IMR-90 (cell line): Measurements from ENCODE around the gene CREB1. TPM values are rescaled to one million over a fixed set of nuclear protein-coding genes. Genes with fewer than 3 reads are reported as not detected.

Experiments
- ATAC-seq: fragments of 200-7000 bp; cut with Tn5 transposase; 2 replicates; pipeline ENCODE4 v1.9.1; 2020; ENCODE audit warnings: low read depth, mild to moderate bottlenecking, moderate library complexity
- BruUV-seq: library from RNA; stranded (reverse); fragments of 400-500 nt; replicated peaks from 2 replicates; lab custom pipeline; 2021; lab: Mats Ljungman, UMichigan
- CTCF ChIA-PET: fragments of 300-600 bp; formaldehyde crosslinking; extraction: SDS; loops from one replicate; lab custom pipeline; 2021; ENCODE audit warnings: antibody characterized with exemption; lab: Yijun Ruan, JAX
- POLR2A ChIA-PET: fragments of 300-600 bp; sonication (Branson Sonifier 250); formaldehyde crosslinking; loops from one replicate; lab custom pipeline; 2022; ENCODE audit warnings: antibody characterized with exemption; ENCODE audit not compliant: unreplicated experiment; lab: Charles Lee
- DNase-seq: peaks from one replicate; pipeline ENCODE4 v3.0.0; 2013
- H2AFZ ChIP-seq: replicated peaks from 2 replicates; pipeline ENCODE3; 2013; ENCODE audit warnings: low read length, mild to moderate bottlenecking; ENCODE audit not compliant: poor library complexity
- H2AK5ac ChIP-seq: 2 replicates; pipeline ENCODE4 v1.6.1; 2013; ENCODE audit warnings: low read depth, low read length, inconsistent platforms
- H2AK9ac ChIP-seq: replicated peaks from 2 replicates; pipeline ENCODE3; 2013; ENCODE audit warnings: mild to moderate bottlenecking, low read depth, low read length, moderate library complexity; ENCODE audit not compliant: poor library complexity
- H2BK120ac ChIP-seq: 2 replicates; pipeline ENCODE4 v1.6.1; 2013; ENCODE audit warnings: low read depth, low read length, inconsistent platforms
- H2BK15ac ChIP-seq: 3 replicates; pipeline ENCODE4 v1.6.1; 2013; ENCODE audit warnings: low read depth, low read length, inconsistent platforms
- H2BK20ac ChIP-seq: 2 replicates; pipeline ENCODE4 v1.6.1; 2013; ENCODE audit warnings: low read depth, mild to moderate bottlenecking, inconsistent platforms, low read length, moderate library complexity
- H2BK5ac ChIP-seq: 2 replicates; pipeline ENCODE4 v1.6.1; 2013; ENCODE audit warnings: mild to moderate bottlenecking, low read depth, low read length, inconsistent platforms; ENCODE audit not compliant: poor library complexity, severe bottlenecking
- H3K14ac ChIP-seq: replicated peaks from 2 replicates; pipeline ENCODE4 v1.6.1; 2013; ENCODE audit warnings: low read depth, low read length, inconsistent platforms
- H3K18ac ChIP-seq: 2 replicates; pipeline ENCODE4 v1.6.1; 2013; ENCODE audit warnings: low read depth, low read length, control low read depth
- H3K23ac ChIP-seq: 2 replicates; pipeline ENCODE4 v1.6.1; 2013; ENCODE audit warnings: low read depth, low read length, inconsistent platforms
- H3K27ac ChIP-seq: 2 replicates; pipeline ENCODE4 v1.5.1; 2013; ENCODE audit warnings: mild to moderate bottlenecking, control low read depth, low read length; ENCODE audit not compliant: insufficient read depth
- H3K27me3 ChIP-seq: 2 replicates; pipeline ENCODE4 v1.6.1; 2013; ENCODE audit warnings: low read length; ENCODE audit not compliant: control insufficient read depth, insufficient read depth
- H3K36me3 ChIP-seq: 2 replicates; pipeline ENCODE4 v1.6.1; 2013; ENCODE audit warnings: low read length, mixed read lengths; ENCODE audit not compliant: control insufficient read depth, insufficient read depth
- H3K4ac ChIP-seq: 2 replicates; pipeline ENCODE4 v1.6.1; 2013; ENCODE audit warnings: low read depth, low read length, inconsistent platforms
- H3K4me1 ChIP-seq: 2 replicates; pipeline ENCODE4 v1.6.1; 2013; ENCODE audit warnings: low read length, mixed read lengths; ENCODE audit not compliant: control insufficient read depth, insufficient read depth
- H3K4me2 ChIP-seq: 2 replicates; pipeline ENCODE4 v1.6.1; 2013; ENCODE audit warnings: low read depth, mild to moderate bottlenecking, control low read depth, low read length, moderate library complexity
- H3K4me3 ChIP-seq: 2 replicates; pipeline ENCODE4 v1.5.1; 2013; ENCODE audit warnings: low read depth, mild to moderate bottlenecking, control low read depth, low read length, moderate library complexity; ENCODE audit not compliant: insufficient read depth
- H3K56ac ChIP-seq: 2 replicates; pipeline ENCODE4 v1.6.1; 2013; ENCODE audit warnings: low read length, inconsistent platforms; ENCODE audit not compliant: insufficient read depth; ENCODE audit errors: extremely low read depth
- H3K79me1 ChIP-seq, 2 experiments: 2 replicates each; pipeline ENCODE4 v1.6.1; 2013; ENCODE audit warnings: low read length in 2 of 2, inconsistent platforms in 1 of 2, low read depth in 1 of 2
- H3K9ac ChIP-seq: 2 replicates; pipeline ENCODE4 v1.6.1; 2013; ENCODE audit warnings: low read depth, low read length, control low read depth
- H3K9me1 ChIP-seq: 2 replicates; pipeline ENCODE4 v1.6.1; 2013; ENCODE audit warnings: low read length, inconsistent platforms; ENCODE audit not compliant: insufficient read depth
- H3K9me3 ChIP-seq: 2 replicates; pipeline ENCODE4 v1.6.1; 2013; ENCODE audit warnings: low read length; ENCODE audit not compliant: control insufficient read depth, insufficient read depth
- H4K20me1 ChIP-seq: 2 replicates; pipeline ENCODE4 v1.6.1; 2013; ENCODE audit warnings: low read length, inconsistent platforms; ENCODE audit not compliant: insufficient read depth
- H4K5ac ChIP-seq: 2 replicates; pipeline ENCODE4 v1.6.1; 2013; ENCODE audit warnings: mild to moderate bottlenecking, low read depth, low read length, control low read depth
- H4K8ac ChIP-seq, 2 experiments: 2 replicates each; pipeline ENCODE4 v1.6.1; 2013; ENCODE audit warnings: low read depth in 2 of 2, low read length in 2 of 2, control low read depth in 1 of 2, inconsistent platforms in 1 of 2
- H4K91ac ChIP-seq: 2 replicates; pipeline ENCODE4 v1.6.1; 2013; ENCODE audit warnings: low read depth, low read length, inconsistent platforms; ENCODE audit not compliant: insufficient read depth
- BHLHE40 ChIP-seq: fragments of 150-350 bp; IDR thresholded peaks from 2 replicates; pipeline ENCODE4 v1.6.1; 2016; ENCODE audit warnings: mild to moderate bottlenecking, low read depth, low read length
- CEBPB ChIP-seq: IDR thresholded peaks from 2 replicates; pipeline ENCODE4 v1.6.1; 2012; ENCODE audit warnings: low read depth, low read length, improper control_type of control experiment
- FOS ChIP-seq: fragments of 150-350 bp; IDR thresholded peaks from 2 replicates; pipeline ENCODE4 v1.6.1; 2016; ENCODE audit warnings: low read depth, low read length
- MAFK ChIP-seq: IDR thresholded peaks from 2 replicates; pipeline ENCODE4 v1.6.1; 2012; ENCODE audit warnings: low read depth, low read length, improper control_type of control experiment
- MAZ ChIP-seq: IDR thresholded peaks from 2 replicates; pipeline ENCODE4 v1.6.1; 2012; ENCODE audit warnings: low read depth, mild to moderate bottlenecking, low read length, improper control_type of control experiment, moderate library complexity, borderline replicate concordance
- MXI1 ChIP-seq: IDR thresholded peaks from 2 replicates; pipeline ENCODE4 v1.6.1; 2012; ENCODE audit warnings: low read depth, mild to moderate bottlenecking, low read length, moderate library complexity, borderline replicate concordance
- NFE2L2 ChIP-seq: fragments of 150-350 bp; IDR thresholded peaks from 2 replicates; pipeline ENCODE4 v1.6.1; 2016; ENCODE audit warnings: low read depth, mild to moderate bottlenecking, low read length
- POLR2A ChIP-seq: IDR thresholded peaks from 2 replicates; pipeline ENCODE4 v1.6.1; 2012; ENCODE audit warnings: mild to moderate bottlenecking, low read depth, low read length
- RAD21 ChIP-seq: IDR thresholded peaks from 2 replicates; pipeline ENCODE4 v1.6.1; 2012; ENCODE audit warnings: low read length, improper control_type of control experiment
- RFX5 ChIP-seq: IDR thresholded peaks from 2 replicates; pipeline ENCODE4 v1.8.0; 2012; ENCODE audit warnings: low read depth, mild to moderate bottlenecking, low read length, moderate library complexity
- WGBS, 2 experiments: methylation state at CpG; one replicate each; pipeline versions ENCODE4 v1.1.5 to v1.1.7; 2013; ENCODE audit warnings: missing lambda C conversion rate in 2 of 2; ENCODE audit not compliant: insufficient read length in 1 of 2; ENCODE audit errors: extremely low coverage in 2 of 2; 5-methylcytosine and 5-hydroxymethylcytosine counted together
- dilution Hi-C: fragments of 300-500 bp; cut with HindIII; formaldehyde crosslinking; loops from one replicate; pipeline ENCODE4 v1.14.3; 2018; ENCODE audit warnings: low sequenced_read_pairs; ENCODE audit not compliant: unreplicated experiment
- in situ Hi-C: fragments of 300-500 bp; cut with MboI; formaldehyde crosslinking; loops from 3 replicates; pipeline ENCODE4 v1.14.3; 2019; ENCODE audit warnings: low sequenced_read_pairs, inconsistent platforms, mixed read lengths
- intact Hi-C: fragments of 100-400 bp; cut with micrococcal nuclease; formaldehyde crosslinking; loops from 2 replicates; pipeline ENCODE4 v1.10.0; 2022
- polyA plus RNA-seq, 3 experiments: library from polyadenylated mRNA; depleted of rRNA; stranded (reverse); fragments of >200 nt; gene quantifications; 2 replicates each; pipeline ENCODE4 v1.2.3, GENCODE V29; 2012; ENCODE audit warnings: low replicate concordance in 1 of 3
- total RNA-seq: library from RNA; depleted of rRNA; stranded (reverse); fragments of >200 nt; gene quantifications from 2 replicates; pipeline ENCODE4 v1.2.3, GENCODE V29; 2012
- TF ChIP-seq, protein P1 (sequence below): fragments of 150-350 bp; IDR thresholded peaks from 2 replicates; pipeline ENCODE4 v1.6.1; 2016; ENCODE audit warnings: low read depth, mild to moderate bottlenecking, low read length, moderate library complexity, borderline replicate concordance
- TF ChIP-seq, protein P2 (sequence below): fragments of 150-350 bp; IDR thresholded peaks from 2 replicates; pipeline ENCODE4 v1.6.1; 2017; ENCODE audit warnings: mild to moderate bottlenecking, antibody characterized with exemption, low read length, low read depth
- TF ChIP-seq, protein P3 (sequence below): conservative IDR thresholded peaks from 2 replicates; pipeline ENCODE4 v1.5.1; 2012; ENCODE audit warnings: mild to moderate bottlenecking, low read depth, low read length, improper control_type of control experiment

CREB1 gene
- total and polyA plus RNA-seq, 2 of the 4 experiments (the other 2 are of a cell fraction), result 22.4 to 94.5 TPM

DNA sequence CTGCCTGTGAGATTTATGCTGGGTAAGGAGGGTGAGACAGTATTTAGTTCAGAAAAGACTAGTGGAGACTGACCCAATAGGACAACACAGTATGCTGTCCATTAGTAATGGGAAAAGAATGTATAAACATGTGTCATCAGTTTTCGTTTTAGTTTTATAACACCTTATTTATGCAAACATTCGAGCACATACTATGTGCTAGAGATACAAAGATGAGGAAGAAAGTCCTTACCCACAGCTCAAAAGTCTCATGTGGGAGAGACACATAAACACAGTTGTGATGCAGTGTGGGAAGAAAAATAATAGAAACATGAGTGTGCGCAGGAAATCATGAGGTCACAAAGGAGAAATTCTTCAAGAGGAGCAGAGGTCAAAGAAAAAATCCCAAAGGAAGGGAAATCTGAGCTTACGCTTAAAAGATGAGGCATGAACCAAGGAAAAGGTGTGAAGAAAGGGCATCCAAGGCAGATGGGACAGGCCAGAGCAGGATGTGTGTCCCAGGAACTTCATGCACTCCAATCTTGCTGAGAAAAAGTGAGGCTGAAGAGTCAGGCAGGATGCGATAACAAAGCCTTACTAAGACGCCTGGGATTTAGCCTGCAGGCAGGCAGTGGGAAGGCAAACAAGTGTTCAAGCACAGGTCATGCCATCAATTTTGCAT is 87.4 kb downstream of the CREB1 start:
- H2AK5ac ChIP-seq, result peak overlapping the region; percentile 100
- POLR2A ChIA-PET, result interaction anchor here (0.6 kb wide), 1 partner anchor 452 kb away, joined by 3 read pairs; no protein-coding TSS in a partner anchor
- H3K4me1 ChIP-seq, result peaks cover 9% of the 10 kb centered on the region
- H3K36me3 ChIP-seq, result peaks cover 12% of the 10 kb centered on the region
- peak overlapping the region; percentile 88 for H3K9ac ChIP-seq
- peak; percentile 88 for ATAC-seq
- H2AK9ac ChIP-seq, result peak overlapping the region; percentile 86
- peak overlapping the region; percentile 48 to 99; a peak in 3 of 4 replicates for H4K8ac ChIP-seq
- peak overlapping the region; percentile 99 for H4K5ac ChIP-seq
- peak overlapping the region; percentile 86 for H2BK20ac ChIP-seq
- peak overlapping the region; percentile 97; the same call in 2 of the 3 replicates for H2BK15ac ChIP-seq
- H3K9me1 ChIP-seq, result peaks cover 12% of the 10 kb centered on the region; the same call in 1 of the 2 replicates
- peak overlapping the region; percentile 81 for H2AFZ ChIP-seq
- H3K4me3 ChIP-seq, result no peak overlapping the region
- peak overlapping the region; percentile 96 for H4K91ac ChIP-seq
- peak overlapping the region; percentile 99 for H2BK120ac ChIP-seq
- intact Hi-C loops (loop anchor here (1.0 to 10.0 kb wide), 3 partner anchors 129 to 455 kb away; no protein-coding TSS in a partner anchor), dilution Hi-C loops (no loop called here), in situ Hi-C loops (no loop called here)
- H3K4me2 ChIP-seq, result peak overlapping the region; percentile 92
- peak overlapping the region; percentile 98 for H3K56ac ChIP-seq
- H3K27me3 ChIP-seq, result no peaks in the 10 kb centered on the region
- H3K4ac ChIP-seq, result peak overlapping the region; percentile 97
- peak overlapping the region; percentile 100 for H3K27ac ChIP-seq
- H3K79me1 ChIP-seq, result peaks cover 5 to 12% of the 10 kb centered on the region in 2 experiments; a peak in 3 of 4 replicates
- peak overlapping the region; percentile 100 for H2BK5ac ChIP-seq
- peak; percentile 99 for DNase-seq
- CTCF ChIA-PET, result interaction anchor here (1.6 kb wide), 1 partner anchor 9 kb away, joined by 5 read pairs; no protein-coding TSS in a partner anchor
- peak overlapping the region; percentile 96 for H3K23ac ChIP-seq
- no TSS peak for BruUV-seq
- peaks cover 8% of the 10 kb centered on the region for H4K20me1 ChIP-seq
- H3K18ac ChIP-seq, result peak overlapping the region; percentile 100
- WGBS, 2 experiments, result 3% methylated on average over 4 of the region's 6 CpGs; no CpG with 5 or more reads in 1 of the 2 experiments
- H3K14ac ChIP-seq, result peak overlapping the region; percentile 92
- no peaks in the 10 kb centered on the region for H3K9me3 ChIP-seq
- TF ChIP-seq MAFK, result peak; percentile 73
- TF ChIP-seq BHLHE40, result peak; percentile 70
- TF ChIP-seq, protein P1, sequence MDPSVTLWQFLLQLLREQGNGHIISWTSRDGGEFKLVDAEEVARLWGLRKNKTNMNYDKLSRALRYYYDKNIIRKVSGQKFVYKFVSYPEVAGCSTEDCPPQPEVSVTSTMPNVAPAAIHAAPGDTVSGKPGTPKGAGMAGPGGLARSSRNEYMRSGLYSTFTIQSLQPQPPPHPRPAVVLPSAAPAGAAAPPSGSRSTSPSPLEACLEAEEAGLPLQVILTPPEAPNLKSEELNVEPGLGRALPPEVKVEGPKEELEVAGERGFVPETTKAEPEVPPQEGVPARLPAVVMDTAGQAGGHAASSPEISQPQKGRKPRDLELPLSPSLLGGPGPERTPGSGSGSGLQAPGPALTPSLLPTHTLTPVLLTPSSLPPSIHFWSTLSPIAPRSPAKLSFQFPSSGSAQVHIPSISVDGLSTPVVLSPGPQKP, result no peak
- no peak for TF ChIP-seq RFX5
- TF ChIP-seq MXI1, result peak; percentile 10; the same call in 1 of the 2 replicates
- peak; percentile 24; the same call in 1 of the 2 replicates for TF ChIP-seq RAD21
- TF ChIP-seq NFE2L2, result 0 out of 2 replicates have a peak, but pooled peaks have one; percentile 48
- TF ChIP-seq CEBPB, result peak; percentile 48; the same call in 1 of the 2 replicates
- no peak for TF ChIP-seq MAZ
- no peak for TF ChIP-seq POLR2A
- TF ChIP-seq, protein P2, sequence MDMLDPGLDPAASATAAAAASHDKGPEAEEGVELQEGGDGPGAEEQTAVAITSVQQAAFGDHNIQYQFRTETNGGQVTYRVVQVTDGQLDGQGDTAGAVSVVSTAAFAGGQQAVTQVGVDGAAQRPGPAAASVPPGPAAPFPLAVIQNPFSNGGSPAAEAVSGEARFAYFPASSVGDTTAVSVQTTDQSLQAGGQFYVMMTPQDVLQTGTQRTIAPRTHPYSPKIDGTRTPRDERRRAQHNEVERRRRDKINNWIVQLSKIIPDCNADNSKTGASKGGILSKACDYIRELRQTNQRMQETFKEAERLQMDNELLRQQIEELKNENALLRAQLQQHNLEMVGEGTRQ, result no peak
- TF ChIP-seq, protein P3, sequence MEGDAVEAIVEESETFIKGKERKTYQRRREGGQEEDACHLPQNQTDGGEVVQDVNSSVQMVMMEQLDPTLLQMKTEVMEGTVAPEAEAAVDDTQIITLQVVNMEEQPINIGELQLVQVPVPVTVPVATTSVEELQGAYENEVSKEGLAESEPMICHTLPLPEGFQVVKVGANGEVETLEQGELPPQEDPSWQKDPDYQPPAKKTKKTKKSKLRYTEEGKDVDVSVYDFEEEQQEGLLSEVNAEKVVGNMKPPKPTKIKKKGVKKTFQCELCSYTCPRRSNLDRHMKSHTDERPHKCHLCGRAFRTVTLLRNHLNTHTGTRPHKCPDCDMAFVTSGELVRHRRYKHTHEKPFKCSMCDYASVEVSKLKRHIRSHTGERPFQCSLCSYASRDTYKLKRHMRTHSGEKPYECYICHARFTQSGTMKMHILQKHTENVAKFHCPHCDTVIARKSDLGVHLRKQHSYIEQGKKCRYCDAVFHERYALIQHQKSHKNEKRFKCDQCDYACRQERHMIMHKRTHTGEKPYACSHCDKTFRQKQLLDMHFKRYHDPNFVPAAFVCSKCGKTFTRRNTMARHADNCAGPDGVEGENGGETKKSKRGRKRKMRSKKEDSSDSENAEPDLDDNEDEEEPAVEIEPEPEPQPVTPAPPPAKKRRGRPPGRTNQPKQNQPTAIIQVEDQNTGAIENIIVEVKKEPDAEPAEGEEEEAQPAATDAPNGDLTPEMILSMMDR, result 0 out of 2 replicates have a peak, but pooled peaks have one; percentile 5
- TF ChIP-seq FOS, result peak; percentile 92
